Naive thymus-derived CD8-positive, alpha-beta T cell (primary cell): ENCODE measurements around the gene TUBB3. TPM values are rescaled to one million over a fixed set of nuclear protein-coding genes. Genes with fewer than 3 reads are reported as not detected.

Experiments used
- ATAC-seq, 2 donors: fragments of 150-1000 bp; cut with Tn5 transposase in 1 of 2; sonication (Bioruptor Pico), chemical (Tn5 transposase) in 1 of 2; 1 replicate in 1 of 2; 2 replicates in 1 of 2; pipeline ENCODE4 v1.10.0; 2021; ENCODE audit warnings: mild to moderate bottlenecking in 2 of 2, moderate library complexity in 2 of 2
- POLR2A ChIA-PET: fragments of 350-600 bp; sonication (Branson Sonifier 250); formaldehyde crosslinking; loops from one replicate; lab custom pipeline; 2021; ENCODE audit warnings: antibody characterized with exemption; lab: Charles Lee
- DNase-seq, 10 donors: peaks; one replicate each; pipeline versions ENCODE4 v3.0.0 to v3.0.0-alpha.2; 2020 to 2022
- H3K27ac Mint-ChIP-seq, 10 donors: one replicate each; pipeline ENCODE4 v1.8.0; 2020 to 2022; ENCODE audit warnings: mild to moderate bottlenecking in 10 of 10, mixed read lengths in 10 of 10, moderate library complexity in 4 of 10, inconsistent platforms in 1 of 10
- H3K27me3 Mint-ChIP-seq, 5 donors: one replicate each; pipeline ENCODE4 v1.8.0; 2021 to 2022; ENCODE audit warnings: mixed read lengths in 5 of 5
- H3K36me3 Mint-ChIP-seq, 3 donors: one replicate each; pipeline ENCODE4 v1.8.0; 2020 to 2022; ENCODE audit warnings: mixed read lengths in 3 of 3, mild to moderate bottlenecking in 2 of 3, inconsistent platforms in 1 of 3
- H3K4me1 Mint-ChIP-seq, 4 donors: one replicate each; pipeline ENCODE4 v1.8.0; 2021 to 2022; ENCODE audit warnings: mixed read lengths in 4 of 4
- H3K4me3 Mint-ChIP-seq, 10 donors: one replicate each; pipeline ENCODE4 v1.8.0; 2020 to 2022; ENCODE audit warnings: mild to moderate bottlenecking in 10 of 10, mixed read lengths in 10 of 10, moderate library complexity in 6 of 10, inconsistent platforms in 1 of 10
- H3K9me3 Mint-ChIP-seq, 9 donors: one replicate each; pipeline ENCODE4 v1.8.0; 2020 to 2022; ENCODE audit warnings: mixed read lengths in 9 of 9, mild to moderate bottlenecking in 3 of 9, inconsistent platforms in 1 of 9, moderate library complexity in 1 of 9
- polyA plus RNA-seq, 3 donors: library from polyadenylated mRNA; unstranded; fragments of 300-500 nt; fragmentation: Illumina TruSeq; gene quantifications; one replicate each; pipeline ENCODE4 v1.2.3, GENCODE V29; 2021
- total RNA-seq, 8 experiments: library from RNA in 2 of 8; stranded (reverse) in 2 of 8; gene quantifications; one replicate each; pipeline ENCODE4 v1.2.3 and lab custom pipeline; 2021 to 2026

The TUBB3 gene
- total and polyA plus RNA-seq, 5 experiments from 2014 or later, result 0.31 TPM; not detected in 4

DNA sequence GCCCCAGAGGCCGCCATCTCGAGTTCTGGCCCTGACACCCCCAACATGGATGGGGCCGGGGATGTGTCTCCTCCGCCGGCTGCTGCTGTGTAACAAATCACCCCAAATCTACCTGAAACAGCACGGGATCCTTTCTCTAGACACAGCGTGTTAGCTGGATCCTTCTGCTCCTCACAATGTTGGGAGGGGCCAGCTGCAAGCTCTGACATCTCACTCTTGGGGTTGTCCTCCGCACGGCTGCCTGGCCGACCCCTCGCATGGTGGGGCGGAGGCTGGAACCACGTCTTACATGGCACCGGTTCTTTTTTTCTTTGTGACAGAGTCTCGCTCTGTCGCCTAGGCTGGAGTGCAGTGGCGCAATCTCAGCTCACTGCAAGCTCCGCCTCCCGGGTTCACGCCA is 13.8 kb downstream of the TUBB3 start:
- ATAC-seq, result no peak

DNA sequence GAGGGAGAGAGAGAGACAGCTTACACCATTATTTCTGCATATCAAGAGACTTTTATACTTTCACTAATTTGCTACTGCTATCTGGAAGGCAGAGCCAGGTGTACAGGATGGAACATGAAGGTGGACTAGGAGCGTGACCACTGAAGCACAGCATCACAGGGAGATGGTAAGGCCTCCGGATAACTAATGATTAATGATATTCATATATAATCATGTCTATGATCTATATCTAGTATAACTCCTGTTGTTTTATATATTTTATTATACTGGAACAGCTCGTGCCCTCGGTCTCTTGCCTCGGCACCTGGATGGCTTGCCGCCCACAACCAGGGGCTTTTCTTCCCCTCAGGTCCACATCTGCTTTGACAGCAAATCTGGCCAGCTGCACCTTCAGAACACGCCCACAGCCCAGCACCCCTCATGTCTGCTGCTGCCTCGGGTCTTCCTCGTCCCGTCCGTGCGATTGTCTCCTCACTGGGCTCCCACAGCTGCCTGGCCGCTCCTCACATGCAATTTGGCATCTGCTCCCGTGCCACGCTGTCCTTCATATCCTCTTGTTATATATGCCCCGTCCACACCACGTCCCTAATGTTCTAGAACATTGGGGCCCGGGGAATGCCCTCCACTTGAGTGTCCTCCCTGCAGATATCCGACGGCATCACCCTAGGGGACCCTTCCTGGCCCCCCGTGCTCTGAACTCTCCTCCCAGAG is 15.2 kb downstream of the TUBB3 start:
- Mint-ChIP-seq H3K4me1 (no peaks in the 10 kb centered on the region), H3K36me3 (no peaks in the 10 kb centered on the region), H3K4me3 (no peak overlapping the region), H3K27me3 (peaks cover 0 to 6% (median 0%) of the 10 kb centered on the region in 5 donors), H3K27ac (no peak overlapping the region), H3K9me3 (no peaks in the 10 kb centered on the region)
- no peak for ATAC-seq
- no peak for DNase-seq
- POLR2A ChIA-PET, result no interaction called here

More for the DNA sequence above, 13.8 kb downstream of the TUBB3 start:
- Mint-ChIP-seq H3K4me3 (no peak overlapping the region), H3K36me3 (no peaks in the 10 kb centered on the region), H3K9me3 (no peaks in the 10 kb centered on the region), H3K4me1 (no peaks in the 10 kb centered on the region), H3K27ac (peak overlapping the region in 1 of 10 donors; percentile 40), H3K27me3 (peaks cover 0 to 3% (median 0%) of the 10 kb centered on the region in 5 donors)
- POLR2A ChIA-PET, result no interaction called here
- no peak for DNase-seq

DNA sequence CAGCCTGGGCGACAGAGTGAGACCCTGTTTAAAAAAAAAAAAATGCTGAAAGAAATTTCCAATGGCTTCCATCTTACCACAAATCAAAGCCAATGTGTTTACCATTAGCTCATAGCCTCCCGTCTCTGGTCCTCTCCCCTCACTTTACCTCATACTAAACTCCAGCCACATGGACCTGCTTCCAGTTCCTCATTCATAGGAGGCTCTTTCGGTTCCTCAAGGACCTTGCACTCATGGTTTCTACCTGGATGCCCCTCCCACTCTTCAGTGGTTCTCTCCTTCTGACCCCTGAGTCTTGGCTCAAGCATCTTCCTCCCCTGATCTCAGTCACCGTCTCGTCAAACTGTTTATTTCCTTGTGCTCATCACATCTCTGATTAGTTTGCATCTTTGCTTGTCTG is 21.6 kb downstream of the TUBB3 start:
- POLR2A ChIA-PET, result interaction anchor here (0.6 kb wide), 1 partner anchor 72 kb away, joined by 3 read pairs; the partner anchor contains the start of gene TCF25
- no peak overlapping the region for H3K4me3 Mint-ChIP-seq
- H3K36me3 Mint-ChIP-seq, result no peaks in the 10 kb centered on the region
- no peaks in the 10 kb centered on the region for H3K9me3 Mint-ChIP-seq
- DNase-seq, result no peak
- peaks cover 2 to 21% (median 14%) of the 10 kb centered on the region in 4 donors for H3K4me1 Mint-ChIP-seq
- ATAC-seq, result no peak
- H3K27ac Mint-ChIP-seq, result no peak overlapping the region
- peaks cover 5 to 30% (median 12%) of the 10 kb centered on the region in 5 donors for H3K27me3 Mint-ChIP-seq

DNA sequence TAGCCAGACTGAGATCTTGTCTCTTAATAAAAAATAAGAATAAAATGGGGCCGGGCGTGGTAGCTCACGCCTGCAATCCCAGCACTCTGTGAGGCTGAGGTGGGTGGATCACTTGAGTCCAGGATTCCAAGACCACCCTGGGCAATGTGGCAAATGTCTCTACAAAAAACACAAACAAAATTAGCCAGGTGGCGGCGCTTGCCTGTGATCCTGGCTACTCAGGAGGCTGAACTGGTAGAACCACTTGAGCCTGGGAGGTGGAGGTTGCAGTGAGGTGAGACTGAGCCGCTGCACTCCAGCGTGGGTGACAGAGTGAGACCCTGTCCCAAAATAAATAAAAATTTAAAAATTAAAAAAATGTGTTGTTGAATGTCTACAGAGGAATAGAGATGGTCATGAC is 22.5 kb downstream of the TUBB3 start:
- Mint-ChIP-seq H3K9me3 (no peaks in the 10 kb centered on the region), H3K27ac (no peak overlapping the region), H3K4me1 (peaks cover 2 to 26% (median 18%) of the 10 kb centered on the region in 4 donors), H3K27me3 (peaks cover 5 to 29% (median 12%) of the 10 kb centered on the region in 5 donors), H3K4me3 (no peak overlapping the region), H3K36me3 (no peaks in the 10 kb centered on the region)
- ATAC-seq, result no peak
- no peak for DNase-seq
- POLR2A ChIA-PET, result no interaction called here

DNA sequence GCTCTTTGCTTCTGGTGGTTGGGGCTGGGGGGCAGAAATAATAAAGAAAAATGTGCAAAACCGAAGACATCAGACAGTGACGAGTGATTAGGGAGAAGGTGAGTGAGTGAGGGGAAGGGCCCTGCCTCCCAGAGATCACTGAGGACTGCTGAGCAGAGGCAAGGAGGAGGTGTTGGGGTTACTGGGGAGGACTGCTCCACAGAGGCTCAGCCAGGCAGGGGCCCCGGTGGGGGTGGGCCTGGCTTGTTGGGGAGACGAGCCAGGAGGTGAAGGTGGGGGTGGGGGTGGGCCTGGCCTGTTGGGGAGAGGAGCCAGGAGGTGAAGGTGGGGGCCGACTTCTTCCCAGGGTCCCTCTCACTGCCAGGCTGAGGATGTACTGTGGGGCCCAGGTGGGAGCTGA is 23.4 kb downstream of the TUBB3 start:
- Mint-ChIP-seq H3K4me1 (peaks cover 2 to 27% (median 18%) of the 10 kb centered on the region in 4 donors), H3K9me3 (no peaks in the 10 kb centered on the region), H3K27ac (no peak overlapping the region), H3K36me3 (no peaks in the 10 kb centered on the region), H3K4me3 (peak overlapping the region in 7 of 10 donors; percentile 24 to 56 (median 36)), H3K27me3 (peaks cover 5 to 28% (median 12%) of the 10 kb centered on the region in 5 donors)
- ATAC-seq (no peak), DNase-seq (no peak)
- POLR2A ChIA-PET, result no interaction called here

DNA sequence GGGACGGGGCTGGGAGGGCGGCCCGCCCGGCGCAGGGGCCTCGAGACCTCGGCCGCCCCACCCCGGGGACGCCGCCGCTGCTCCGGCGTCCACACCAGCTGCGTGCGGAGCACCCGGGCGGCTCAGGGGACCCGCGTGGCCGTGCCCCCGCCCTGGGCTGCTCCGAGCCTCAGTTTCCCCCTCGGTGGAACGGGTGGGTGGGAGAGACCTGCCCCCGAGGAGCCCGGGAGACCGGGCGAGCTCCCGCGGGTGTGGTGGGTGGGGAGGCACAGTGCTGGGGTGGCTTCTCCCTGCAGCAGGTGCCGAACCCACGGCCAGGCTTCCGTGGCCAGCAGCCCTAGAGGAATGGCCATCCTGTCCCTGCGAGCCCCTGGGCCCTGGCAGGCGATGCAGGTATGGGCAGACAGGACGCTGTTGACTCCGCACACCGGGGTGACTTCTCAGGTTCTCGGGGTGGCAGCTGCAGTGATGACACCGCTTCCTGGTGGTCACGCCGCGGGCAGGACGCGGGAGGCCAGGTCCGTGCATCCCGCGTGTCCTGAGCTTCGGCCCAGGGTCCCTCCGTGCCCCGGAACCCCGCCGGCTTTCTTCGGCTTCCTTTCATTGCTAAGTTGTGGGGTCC is 26.1 kb downstream of the TUBB3 start:
- H3K4me3 Mint-ChIP-seq, result peak overlapping the region; percentile 66 to 89 (median 80)
- H3K9me3 Mint-ChIP-seq, result no peaks in the 10 kb centered on the region
- ATAC-seq (no peak), DNase-seq (peak in 1 of 10 donors; percentile 56)
- POLR2A ChIA-PET, result interaction anchor here (0.5 to 1.0 kb wide), 3 partner anchors 21 to 251 kb away, joined by 3 read pairs; no protein-coding TSS in a partner anchor
- H3K36me3 Mint-ChIP-seq, result no peaks in the 10 kb centered on the region
- H3K27me3 Mint-ChIP-seq, result peaks cover 2 to 21% (median 10%) of the 10 kb centered on the region in 5 donors
- H3K4me1 Mint-ChIP-seq, result peaks cover 3 to 44% (median 18%) of the 10 kb centered on the region in 4 donors
- peak overlapping the region in 3 of 10 donors; percentile 27 to 85 (median 34) for H3K27ac Mint-ChIP-seq

DNA sequence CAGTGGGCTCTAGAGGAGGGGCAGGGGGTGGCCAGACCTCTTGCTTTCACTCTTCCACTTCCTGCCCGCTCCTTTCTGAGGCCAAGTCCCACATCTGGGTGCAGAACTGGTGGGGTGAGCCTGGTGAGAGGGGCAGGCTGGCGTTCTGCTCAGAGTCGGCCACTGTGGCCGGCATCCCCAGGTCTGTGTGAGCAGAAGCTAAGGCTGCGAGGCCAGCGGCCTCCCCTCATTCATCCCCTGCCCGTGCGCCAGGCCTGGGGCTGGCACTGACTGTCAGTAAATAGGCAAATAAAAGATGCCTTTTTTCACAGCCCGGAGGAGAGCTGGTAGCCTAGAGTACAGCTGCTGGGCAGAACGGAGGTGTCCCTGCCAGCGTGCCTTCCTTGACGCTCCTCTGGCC is 26.6 kb downstream of the TUBB3 start:
- peak overlapping the region; percentile 66 to 89 (median 80) for H3K4me3 Mint-ChIP-seq
- H3K4me1 Mint-ChIP-seq, result peaks cover 3 to 48% (median 18%) of the 10 kb centered on the region in 4 donors
- H3K9me3 Mint-ChIP-seq, result no peaks in the 10 kb centered on the region
- H3K27me3 Mint-ChIP-seq, result peaks cover under 1 to 16% (median 9%) of the 10 kb centered on the region in 5 donors
- ATAC-seq (no peak), DNase-seq (no peak)
- no peaks in the 10 kb centered on the region for H3K36me3 Mint-ChIP-seq
- POLR2A ChIA-PET, result interaction anchor here (0.5 to 1.0 kb wide), 3 partner anchors 20 to 251 kb away, joined by 3 read pairs; no protein-coding TSS in a partner anchor
- peak overlapping the region in 4 of 10 donors; percentile 11 to 85 (median 30) for H3K27ac Mint-ChIP-seq

DNA sequence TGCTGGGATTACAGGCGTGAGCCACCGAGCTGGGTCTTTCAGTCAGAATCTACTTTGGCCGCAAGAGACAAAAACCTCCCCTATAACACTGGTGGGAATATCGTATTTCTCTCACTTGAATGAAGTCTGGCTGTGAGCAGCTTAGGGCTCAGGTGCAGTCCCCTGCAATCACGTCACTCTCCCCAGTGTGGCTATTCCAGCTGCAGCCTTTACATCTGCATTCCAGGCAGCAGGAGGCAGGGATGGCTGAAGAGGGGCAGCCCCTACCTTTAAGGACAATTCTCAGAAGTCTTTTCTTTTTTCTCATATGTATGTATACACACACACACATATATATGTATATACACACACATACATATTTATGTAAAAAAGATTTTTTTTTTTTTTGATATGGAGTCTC is 28.4 kb downstream of the TUBB3 start:
- Mint-ChIP-seq H3K36me3 (peaks cover 0 to 6% (median 0%) of the 10 kb centered on the region in 3 donors), H3K27ac (peak overlapping the region in 1 of 10 donors; percentile 26), H3K4me3 (peak overlapping the region in 6 of 10 donors; percentile 22 to 76 (median 55)), H3K27me3 (peaks cover 0 to 6% (median 3%) of the 10 kb centered on the region in 5 donors), H3K9me3 (no peaks in the 10 kb centered on the region), H3K4me1 (peaks cover 3 to 47% (median 17%) of the 10 kb centered on the region in 4 donors)
- POLR2A ChIA-PET, result interaction anchor here (1.3 kb wide), 1 partner anchor 33 kb away, joined by 3 read pairs; the partner anchor contains the start of gene MC1R
- ATAC-seq, result no peak
- no peak for DNase-seq

DNA sequence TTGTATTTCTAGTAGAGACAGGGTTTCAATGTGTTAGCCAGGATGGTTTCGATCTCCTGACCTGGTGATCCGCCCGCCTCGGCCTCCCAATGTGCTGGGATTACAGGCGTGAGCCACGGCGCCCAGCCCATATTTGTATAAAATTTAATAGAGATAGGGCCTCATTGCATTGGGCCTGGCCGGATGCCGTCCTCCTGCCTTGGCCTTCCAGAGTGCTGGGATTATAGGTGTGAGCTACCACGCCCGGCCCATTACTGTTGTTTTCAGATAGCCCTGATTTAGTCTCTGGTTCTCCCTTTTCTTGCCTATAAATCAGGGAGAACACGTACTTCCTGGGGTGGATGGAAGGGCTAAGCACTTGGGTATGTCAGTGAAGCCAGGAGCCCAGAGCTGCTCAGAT is 28.9 kb downstream of the TUBB3 start:
- Mint-ChIP-seq H3K4me3 (no peak overlapping the region), H3K27me3 (peaks cover 0 to 5% (median 0%) of the 10 kb centered on the region in 5 donors), H3K9me3 (no peaks in the 10 kb centered on the region), H3K4me1 (peaks cover 3 to 52% (median 17%) of the 10 kb centered on the region in 4 donors), H3K36me3 (peaks cover 0 to 11% (median 0%) of the 10 kb centered on the region in 3 donors), H3K27ac (no peak overlapping the region)
- DNase-seq, result peak in 1 of 10 donors; percentile 13
- ATAC-seq, result no peak
- POLR2A ChIA-PET, result no interaction called here

DNA sequence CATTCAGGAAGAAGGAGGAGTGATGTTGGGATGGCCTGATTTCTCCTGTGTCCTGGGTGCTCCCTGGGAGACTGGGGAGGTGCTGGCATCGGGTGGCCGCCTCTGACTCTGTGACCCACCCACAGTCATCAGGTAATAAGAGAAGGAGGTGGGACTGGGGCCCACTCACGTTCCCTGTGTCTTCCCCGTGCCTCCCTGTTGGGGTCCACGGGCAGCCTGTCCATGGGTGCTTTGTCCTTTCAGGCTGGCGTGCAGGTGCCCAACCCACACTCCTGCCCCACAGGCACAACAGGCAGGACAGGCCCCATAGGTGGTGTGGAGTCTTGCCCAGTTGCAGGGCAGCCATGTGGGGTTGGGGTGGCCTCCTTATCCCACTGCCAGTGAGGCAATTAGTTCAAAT is 29.4 kb downstream of the TUBB3 start:
- H3K4me3 Mint-ChIP-seq, result no peak overlapping the region
- ATAC-seq (no peak), DNase-seq (no peak)
- H3K4me1 Mint-ChIP-seq, result peaks cover 3 to 50% (median 14%) of the 10 kb centered on the region in 4 donors
- no peaks in the 10 kb centered on the region for H3K9me3 Mint-ChIP-seq
- H3K27me3 Mint-ChIP-seq, result peaks cover 0 to under 1% (median 0%) of the 10 kb centered on the region in 5 donors
- peaks cover 0 to 12% (median 0%) of the 10 kb centered on the region in 3 donors for H3K36me3 Mint-ChIP-seq
- POLR2A ChIA-PET, result no interaction called here
- no peak overlapping the region for H3K27ac Mint-ChIP-seq

DNA sequence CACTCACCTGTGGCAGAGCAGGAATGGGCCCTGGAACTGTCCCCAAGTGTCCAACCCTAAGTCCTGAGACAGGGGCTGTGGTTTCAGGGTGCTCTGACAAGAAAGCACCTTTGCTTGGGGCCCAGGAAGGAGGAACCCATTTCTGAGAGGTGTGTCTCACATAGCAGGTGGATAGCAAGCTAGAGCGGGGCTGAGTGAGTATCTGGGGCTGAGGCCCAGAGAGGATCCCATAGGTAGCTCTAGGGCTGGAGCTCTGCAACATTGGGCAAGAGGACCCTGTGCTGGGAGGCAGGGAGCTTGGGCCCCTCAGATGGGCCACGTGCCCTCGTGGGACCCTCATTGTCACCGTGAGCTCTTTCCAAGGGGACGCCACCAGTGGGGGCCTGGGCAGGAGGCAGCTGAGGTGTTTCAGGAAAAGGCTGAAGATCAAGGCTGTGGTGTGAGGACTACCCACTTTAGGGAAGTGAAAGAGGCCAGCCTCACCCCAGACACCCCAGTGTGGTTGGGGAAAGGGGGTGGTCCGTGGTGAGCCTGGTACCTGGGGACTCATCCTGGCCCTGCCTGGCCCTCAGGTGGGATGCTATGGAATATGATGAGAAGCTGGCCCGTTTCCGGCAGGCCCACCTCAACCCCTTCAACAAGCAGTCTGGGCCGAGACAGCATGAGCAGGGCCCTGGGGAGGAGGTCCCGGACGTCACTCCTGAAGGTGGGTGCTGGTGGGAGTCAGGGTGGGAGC is 30.7 kb downstream of the TUBB3 start:
- ATAC-seq (no peak), DNase-seq (peak in 1 of 10 donors; percentile 52)
- Mint-ChIP-seq H3K27me3 (no peaks in the 10 kb centered on the region), H3K9me3 (no peaks in the 10 kb centered on the region), H3K4me1 (peaks cover 3 to 45% (median 7%) of the 10 kb centered on the region in 4 donors), H3K4me3 (peak overlapping the region in 1 of 10 donors; percentile 19), H3K36me3 (peaks cover 0 to 15% (median 3%) of the 10 kb centered on the region in 3 donors), H3K27ac (no peak overlapping the region)
- POLR2A ChIA-PET, result interaction anchor here (1.1 kb wide), 1 partner anchor 18 kb away, joined by 3 read pairs; no protein-coding TSS in a partner anchor

DNA sequence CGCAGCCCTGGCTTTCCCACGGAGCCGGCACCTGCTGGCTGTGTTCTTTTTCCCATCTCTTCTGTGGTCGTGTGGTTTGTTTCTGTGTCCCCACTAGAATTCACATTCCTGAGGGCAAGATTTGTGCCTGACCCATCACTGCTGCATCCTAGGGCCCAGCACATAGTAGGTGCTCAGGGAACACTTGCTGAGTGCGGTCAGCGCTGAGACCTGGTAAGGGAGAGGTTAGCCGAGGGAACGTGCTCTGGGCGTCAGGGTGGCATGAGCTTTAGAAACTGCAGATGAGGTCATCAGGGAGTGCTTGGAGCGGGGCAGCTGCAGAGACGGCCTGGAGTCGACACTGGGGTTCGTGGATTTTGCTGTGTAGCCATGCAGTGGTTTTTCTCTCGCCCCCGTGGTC is 31.3 kb downstream of the TUBB3 start:
- H3K27ac Mint-ChIP-seq, result no peak overlapping the region

More for the DNA sequence above, 31.3 kb downstream of the TUBB3 start:
- no peak for DNase-seq
- no peak overlapping the region for H3K4me3 Mint-ChIP-seq
- no peaks in the 10 kb centered on the region for H3K27me3 Mint-ChIP-seq
- POLR2A ChIA-PET, result interaction anchor here (1.1 kb wide), 1 partner anchor 17 kb away, joined by 3 read pairs; no protein-coding TSS in a partner anchor
- no peaks in the 10 kb centered on the region for H3K9me3 Mint-ChIP-seq
- peaks cover 3 to 45% (median 7%) of the 10 kb centered on the region in 4 donors for H3K4me1 Mint-ChIP-seq
- ATAC-seq, result no peak
- peaks cover 0 to 20% (median 4%) of the 10 kb centered on the region in 3 donors for H3K36me3 Mint-ChIP-seq
